Liver (tissue), 9 donors: Measurements from ENCODE around the gene BZW2. TPM values are rescaled to one million over a fixed set of nuclear protein-coding genes. Genes with fewer than 3 reads are reported as not detected.

Experiments used
- DNase-seq: peaks from one replicate; pipeline ENCODE4 v3.0.0-alpha.2; 2017; ENCODE audit warnings: low spot score
- H3K27ac ChIP-seq, 2 donors: one replicate each; pipeline ENCODE4 v1.7.0; 2013; ENCODE audit warnings: inconsistent platforms in 2 of 2, low read length in 2 of 2, control low read depth in 1 of 2, low read depth in 1 of 2, mild to moderate bottlenecking in 1 of 2
- H3K27me3 ChIP-seq, 4 donors: one replicate each; pipeline versions ENCODE4 v1.6.1 to v1.7.0; 2013; ENCODE audit warnings: low read length in 3 of 4, inconsistent platforms in 1 of 4, mild to moderate bottlenecking in 1 of 4, moderate library complexity in 1 of 4; ENCODE audit not compliant: control insufficient read depth in 4 of 4, insufficient read depth in 4 of 4
- H3K36me3 ChIP-seq, 4 donors: one replicate each; pipeline versions ENCODE4 v1.6.1 to v1.7.0; 2013; ENCODE audit warnings: low read length in 3 of 4, mild to moderate bottlenecking in 3 of 4, low read depth in 1 of 4, moderate library complexity in 1 of 4; ENCODE audit not compliant: control insufficient read depth in 4 of 4, insufficient read depth in 3 of 4
- H3K4me1 ChIP-seq, 4 donors: one replicate each; pipeline versions ENCODE4 v1.6.1 to v1.7.0; 2013; ENCODE audit warnings: low read length in 3 of 4, mild to moderate bottlenecking in 3 of 4, moderate library complexity in 1 of 4; ENCODE audit not compliant: control insufficient read depth in 4 of 4, insufficient read depth in 4 of 4
- H3K4me3 ChIP-seq, 3 donors: one replicate each; pipeline versions ENCODE4 v1.6.1 to v1.7.0; 2013; ENCODE audit warnings: low read length in 3 of 3, control low read depth in 1 of 3, low read depth in 1 of 3, mild to moderate bottlenecking in 1 of 3
- H3K9ac ChIP-seq, 2 donors: one replicate each; pipeline ENCODE4 v1.7.0; 2013; ENCODE audit warnings: low read length in 2 of 2, mild to moderate bottlenecking in 2 of 2, moderate library complexity in 2 of 2, control low read depth in 1 of 2, low read depth in 1 of 2
- H3K9me3 ChIP-seq, 4 donors: one replicate each; pipeline versions ENCODE4 v1.6.1 to v1.7.0; 2013; ENCODE audit warnings: low read length in 3 of 4; ENCODE audit not compliant: control insufficient read depth in 4 of 4
- EGR1 ChIP-seq, 2 donors: IDR thresholded peaks; 2 replicates each; pipeline ENCODE4 v1.6.1; 2016 to 2018; ENCODE audit warnings: antibody characterized with exemption in 2 of 2, low read depth in 2 of 2
- HNF4A ChIP-seq, 2 donors: conservative IDR thresholded peaks; 2 replicates each; pipeline ENCODE4 v1.6.1; 2016; ENCODE audit warnings: antibody characterized with exemption in 2 of 2, mild to moderate bottlenecking in 2 of 2
- HNF4G ChIP-seq: IDR thresholded peaks from 2 replicates; pipeline ENCODE4 v1.6.1; 2016; ENCODE audit warnings: antibody characterized with exemption
- JUND ChIP-seq, 2 donors: IDR thresholded peaks; 2 replicates each; pipeline ENCODE4 v1.6.1; 2016; ENCODE audit warnings: antibody characterized with exemption in 2 of 2
- NR2F2 ChIP-seq: IDR thresholded peaks from 2 replicates; pipeline ENCODE4 v1.6.1; 2016; ENCODE audit warnings: antibody characterized with exemption
- RAD21 ChIP-seq, 2 donors: IDR thresholded peaks; 2 replicates each; pipeline ENCODE4 v1.6.1; 2016; ENCODE audit warnings: antibody characterized with exemption in 2 of 2, mild to moderate bottlenecking in 2 of 2
- RXRA ChIP-seq, 2 donors: IDR thresholded peaks; 2 replicates each; pipeline ENCODE4 v1.6.1; 2017 to 2018; ENCODE audit warnings: antibody characterized with exemption in 2 of 2, mild to moderate bottlenecking in 1 of 2
- SP1 ChIP-seq: IDR thresholded peaks from 2 replicates; pipeline ENCODE4 v1.6.1; 2018; ENCODE audit warnings: antibody characterized with exemption, mild to moderate bottlenecking
- TAF1 ChIP-seq: conservative IDR thresholded peaks from 2 replicates; pipeline ENCODE4 v1.6.1; 2016; ENCODE audit warnings: antibody characterized with exemption, mild to moderate bottlenecking
- YY1 ChIP-seq: IDR thresholded peaks from 2 replicates; pipeline ENCODE4 v1.6.1; 2016; ENCODE audit warnings: antibody characterized with exemption, mild to moderate bottlenecking
- WGBS: extraction: QIAGEN DNeasy Blood & Tissue Kit; methylation state at CpG from one replicate; pipeline ENCODE4 v1.1.7; 2013; 5-methylcytosine and 5-hydroxymethylcytosine counted together
- polyA plus RNA-seq, 2 donors: library from polyadenylated mRNA; stranded (reverse) in 1 of 2; unstranded in 1 of 2; fragments of 200-250 nt in 1 of 2; fragments of >200 nt in 1 of 2; fragmentation: Nextera tagmentation in 1 of 2; extraction: Ambion mirVana in 1 of 2; gene quantifications; one replicate each; pipeline versions ENCODE4 v1.2.1 to v1.2.3, GENCODE V29; 2013 to 2015
- total RNA-seq, 2 donors: library from RNA; depleted of rRNA; stranded (reverse); fragments of >200 nt; gene quantifications; one replicate each; pipeline ENCODE4 v1.2.3, GENCODE V29; 2014
- TF ChIP-seq, protein P1 (sequence below): fragments of 150-350 bp; IDR thresholded peaks from 2 replicates; pipeline ENCODE4 v1.5.1; 2017; ENCODE audit warnings: improper control_type of control experiment, low read depth, low read length; ENCODE audit not compliant: missing input control
- TF ChIP-seq, protein P2 (sequence below): IDR thresholded peaks from 2 replicates; pipeline ENCODE4 v1.6.1; 2016; ENCODE audit warnings: antibody characterized with exemption
- TF ChIP-seq, protein P3 (sequence below): IDR thresholded peaks from 2 replicates; pipeline ENCODE4 v1.6.1; 2016; ENCODE audit warnings: antibody characterized with exemption
- TF ChIP-seq, protein P4 (sequence below): IDR thresholded peaks from 2 replicates; pipeline ENCODE4 v1.6.1; 2016; ENCODE audit warnings: antibody characterized with exemption, mild to moderate bottlenecking
- TF ChIP-seq, protein P5 (sequence below): IDR thresholded peaks from 2 replicates; pipeline ENCODE4 v1.6.1; 2016; ENCODE audit warnings: antibody characterized with exemption
- donor health status: healthy.
- donor health status: healthy.
- donor health status: healthy.
- donor health status: healthy.
- donor health status: healthy.

The BZW2 gene
- total and polyA plus RNA-seq, 4 donors, result 10.9 to 18.6 (median 13.1) TPM

DNA sequence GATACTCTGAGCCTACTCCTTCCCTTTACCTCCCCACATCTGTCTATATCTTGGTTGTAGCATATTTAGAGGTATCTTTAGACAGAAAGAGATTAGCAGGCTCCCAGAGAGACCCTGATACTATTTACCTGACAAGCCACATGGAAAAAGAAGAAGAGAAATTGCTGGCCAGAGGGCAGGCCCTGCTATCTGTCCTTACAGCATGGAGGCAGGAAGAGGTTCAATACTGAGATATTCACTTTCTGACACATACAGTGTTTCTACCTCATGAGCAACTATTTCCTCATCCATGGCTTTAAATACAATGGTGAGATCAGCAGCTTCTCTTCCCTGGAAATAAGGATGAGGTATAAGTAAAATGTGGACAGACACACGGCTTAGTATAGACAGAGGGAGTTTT lies 73.7 kb downstream of the BZW2 start:
- Histone ChIP-seq H3K36me3 (no peaks in the 10 kb centered on the region), H3K27me3 (no peaks in the 10 kb centered on the region), H3K9me3 (no peaks in the 10 kb centered on the region), H3K27ac (no peak overlapping the region), H3K9ac (no peak overlapping the region), H3K4me1 (peaks cover 0 to 6% (median 3%) of the 10 kb centered on the region in 4 donors), H3K4me3 (no peak overlapping the region)
- 93% methylated on average over 1 of the region's 1 CpG for WGBS
- TF ChIP-seq JUND (IDR thresholded peaks at IDR 0.05), result no peak
- TF ChIP-seq TAF1, result no peak
- TF ChIP-seq SP1, result no peak
- TF ChIP-seq RAD21 (IDR thresholded peaks at IDR 0.05), result no peak
- TF ChIP-seq, protein P1, sequence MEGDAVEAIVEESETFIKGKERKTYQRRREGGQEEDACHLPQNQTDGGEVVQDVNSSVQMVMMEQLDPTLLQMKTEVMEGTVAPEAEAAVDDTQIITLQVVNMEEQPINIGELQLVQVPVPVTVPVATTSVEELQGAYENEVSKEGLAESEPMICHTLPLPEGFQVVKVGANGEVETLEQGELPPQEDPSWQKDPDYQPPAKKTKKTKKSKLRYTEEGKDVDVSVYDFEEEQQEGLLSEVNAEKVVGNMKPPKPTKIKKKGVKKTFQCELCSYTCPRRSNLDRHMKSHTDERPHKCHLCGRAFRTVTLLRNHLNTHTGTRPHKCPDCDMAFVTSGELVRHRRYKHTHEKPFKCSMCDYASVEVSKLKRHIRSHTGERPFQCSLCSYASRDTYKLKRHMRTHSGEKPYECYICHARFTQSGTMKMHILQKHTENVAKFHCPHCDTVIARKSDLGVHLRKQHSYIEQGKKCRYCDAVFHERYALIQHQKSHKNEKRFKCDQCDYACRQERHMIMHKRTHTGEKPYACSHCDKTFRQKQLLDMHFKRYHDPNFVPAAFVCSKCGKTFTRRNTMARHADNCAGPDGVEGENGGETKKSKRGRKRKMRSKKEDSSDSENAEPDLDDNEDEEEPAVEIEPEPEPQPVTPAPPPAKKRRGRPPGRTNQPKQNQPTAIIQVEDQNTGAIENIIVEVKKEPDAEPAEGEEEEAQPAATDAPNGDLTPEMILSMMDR, result no peak
- TF ChIP-seq, protein P2, sequence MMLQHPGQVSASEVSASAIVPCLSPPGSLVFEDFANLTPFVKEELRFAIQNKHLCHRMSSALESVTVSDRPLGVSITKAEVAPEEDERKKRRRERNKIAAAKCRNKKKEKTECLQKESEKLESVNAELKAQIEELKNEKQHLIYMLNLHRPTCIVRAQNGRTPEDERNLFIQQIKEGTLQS, result no peak
- no peak for TF ChIP-seq RXRA (IDR thresholded peaks at IDR 0.05)
- TF ChIP-seq YY1, result no peak
- TF ChIP-seq, protein P3, sequence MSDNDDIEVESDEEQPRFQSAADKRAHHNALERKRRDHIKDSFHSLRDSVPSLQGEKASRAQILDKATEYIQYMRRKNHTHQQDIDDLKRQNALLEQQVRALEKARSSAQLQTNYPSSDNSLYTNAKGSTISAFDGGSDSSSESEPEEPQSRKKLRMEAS, result no peak
- TF ChIP-seq HNF4A (conservative IDR thresholded peaks at IDR 0.05), result no peak
- TF ChIP-seq, protein P4, sequence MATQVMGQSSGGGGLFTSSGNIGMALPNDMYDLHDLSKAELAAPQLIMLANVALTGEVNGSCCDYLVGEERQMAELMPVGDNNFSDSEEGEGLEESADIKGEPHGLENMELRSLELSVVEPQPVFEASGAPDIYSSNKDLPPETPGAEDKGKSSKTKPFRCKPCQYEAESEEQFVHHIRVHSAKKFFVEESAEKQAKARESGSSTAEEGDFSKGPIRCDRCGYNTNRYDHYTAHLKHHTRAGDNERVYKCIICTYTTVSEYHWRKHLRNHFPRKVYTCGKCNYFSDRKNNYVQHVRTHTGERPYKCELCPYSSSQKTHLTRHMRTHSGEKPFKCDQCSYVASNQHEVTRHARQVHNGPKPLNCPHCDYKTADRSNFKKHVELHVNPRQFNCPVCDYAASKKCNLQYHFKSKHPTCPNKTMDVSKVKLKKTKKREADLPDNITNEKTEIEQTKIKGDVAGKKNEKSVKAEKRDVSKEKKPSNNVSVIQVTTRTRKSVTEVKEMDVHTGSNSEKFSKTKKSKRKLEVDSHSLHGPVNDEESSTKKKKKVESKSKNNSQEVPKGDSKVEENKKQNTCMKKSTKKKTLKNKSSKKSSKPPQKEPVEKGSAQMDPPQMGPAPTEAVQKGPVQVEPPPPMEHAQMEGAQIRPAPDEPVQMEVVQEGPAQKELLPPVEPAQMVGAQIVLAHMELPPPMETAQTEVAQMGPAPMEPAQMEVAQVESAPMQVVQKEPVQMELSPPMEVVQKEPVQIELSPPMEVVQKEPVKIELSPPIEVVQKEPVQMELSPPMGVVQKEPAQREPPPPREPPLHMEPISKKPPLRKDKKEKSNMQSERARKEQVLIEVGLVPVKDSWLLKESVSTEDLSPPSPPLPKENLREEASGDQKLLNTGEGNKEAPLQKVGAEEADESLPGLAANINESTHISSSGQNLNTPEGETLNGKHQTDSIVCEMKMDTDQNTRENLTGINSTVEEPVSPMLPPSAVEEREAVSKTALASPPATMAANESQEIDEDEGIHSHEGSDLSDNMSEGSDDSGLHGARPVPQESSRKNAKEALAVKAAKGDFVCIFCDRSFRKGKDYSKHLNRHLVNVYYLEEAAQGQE, result no peak
- no peak for TF ChIP-seq EGR1 (IDR thresholded peaks at IDR 0.05; ENCODE audit: low read depth in 2 of 2)
- no peak for TF ChIP-seq HNF4G
- no peak for TF ChIP-seq NR2F2
- no peak for DNase-seq

DNA sequence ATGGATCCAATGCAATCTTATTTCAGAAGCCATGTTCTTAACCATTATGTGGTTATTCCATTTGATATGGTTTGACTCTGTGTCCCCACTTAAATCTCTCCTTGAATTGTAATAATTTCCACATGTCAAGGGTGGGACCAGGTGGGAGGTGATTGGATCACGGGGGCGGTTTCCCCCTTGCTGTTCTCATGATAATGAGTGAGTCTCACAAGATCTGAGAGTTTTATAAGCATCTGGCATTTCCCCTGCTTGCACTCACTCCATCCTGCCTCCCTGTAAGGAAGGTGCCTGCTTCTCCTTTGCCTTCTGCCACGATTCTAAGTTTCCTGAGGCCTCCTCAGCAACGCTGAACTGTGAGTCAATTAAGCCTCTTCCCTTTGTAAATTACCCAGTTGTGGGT lies 75.6 kb downstream of the BZW2 start:
- WGBS, result 87% methylated on average over 4 of the region's 4 CpGs
- no peak for DNase-seq
- no peaks in the 10 kb centered on the region for H3K36me3 ChIP-seq

More for the DNA sequence above, 75.6 kb downstream of the BZW2 start:
- no peak overlapping the region for H3K4me3 ChIP-seq
- no peaks in the 10 kb centered on the region for H3K27me3 ChIP-seq
- TF ChIP-seq, protein P5, sequence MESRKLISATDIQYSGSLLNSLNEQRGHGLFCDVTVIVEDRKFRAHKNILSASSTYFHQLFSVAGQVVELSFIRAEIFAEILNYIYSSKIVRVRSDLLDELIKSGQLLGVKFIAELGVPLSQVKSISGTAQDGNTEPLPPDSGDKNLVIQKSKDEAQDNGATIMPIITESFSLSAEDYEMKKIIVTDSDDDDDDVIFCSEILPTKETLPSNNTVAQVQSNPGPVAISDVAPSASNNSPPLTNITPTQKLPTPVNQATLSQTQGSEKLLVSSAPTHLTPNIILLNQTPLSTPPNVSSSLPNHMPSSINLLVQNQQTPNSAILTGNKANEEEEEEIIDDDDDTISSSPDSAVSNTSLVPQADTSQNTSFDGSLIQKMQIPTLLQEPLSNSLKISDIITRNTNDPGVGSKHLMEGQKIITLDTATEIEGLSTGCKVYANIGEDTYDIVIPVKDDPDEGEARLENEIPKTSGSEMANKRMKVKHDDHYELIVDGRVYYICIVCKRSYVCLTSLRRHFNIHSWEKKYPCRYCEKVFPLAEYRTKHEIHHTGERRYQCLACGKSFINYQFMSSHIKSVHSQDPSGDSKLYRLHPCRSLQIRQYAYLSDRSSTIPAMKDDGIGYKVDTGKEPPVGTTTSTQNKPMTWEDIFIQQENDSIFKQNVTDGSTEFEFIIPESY, result no peak
- TF ChIP-seq NR2F2 (no peak), YY1 (no peak), EGR1 (IDR thresholded peaks at IDR 0.05; ENCODE audit: low read depth in 2 of 2) (no peak), SP1 (no peak)
- H3K27ac ChIP-seq, result no peak overlapping the region
- peaks cover 4 to 11% (median 4%) of the 10 kb centered on the region in 4 donors for H3K4me1 ChIP-seq
- H3K9me3 ChIP-seq, result no peaks in the 10 kb centered on the region
- no peak overlapping the region for H3K9ac ChIP-seq
